ENCODE results near the gene HBS1L. TPM values are rescaled to one million over a fixed set of nuclear protein-coding genes. Genes with fewer than 3 reads are reported as not detected.
A peak's percentile ranks its signal among the peaks of the same experiment; 100 is the strongest.

Gene HBS1L
- polyA plus RNA-seq, 4 donors: 23.0 to 39.2 (median 30.7) TPM

GRCh38 chr6:135072753-135073152 is 18.1 kb upstream of the HBS1L start:
- no peak for DNase-seq
- H3K9me3 ChIP-seq (ENCODE audit: control insufficient read depth in 2 of 2, insufficient read depth in 1 of 2, low read depth in 1 of 2, low read length in 1 of 2): no peaks in the 10 kb centered on the region
- no peak overlapping the region for H3K4me3 ChIP-seq (ENCODE audit: low read depth in 1 of 3, low read length in 3 of 3)
- WGBS, 3 donors: 44 to 66% (median 53%) methylated on average over 3 of the region's 3 CpGs
- no peak for FAIRE-seq
- no peaks in the 10 kb centered on the region for H3K4me1 ChIP-seq (ENCODE audit: control insufficient read depth in 3 of 3, insufficient read depth in 2 of 3, low read depth in 1 of 3, low read length in 2 of 3)
- H3K36me3 ChIP-seq (ENCODE audit: control insufficient read depth in 3 of 3, insufficient read depth in 2 of 3, low read depth in 1 of 3, low read length in 3 of 3): no peaks in the 10 kb centered on the region
- no peaks in the 10 kb centered on the region for H3K27me3 ChIP-seq (ENCODE audit: control insufficient read depth in 3 of 3, insufficient read depth in 3 of 3, low read length in 3 of 3)
- no peak overlapping the region for H3K27ac ChIP-seq (ENCODE audit: low read depth in 1 of 3, low read length in 2 of 3)

- Histone ChIP-seq H3K27ac (ENCODE audit: low read depth in 1 of 3, low read length in 2 of 3) (no peak overlapping the region), H3K4me3 (ENCODE audit: low read depth in 1 of 3, low read length in 3 of 3) (no peak overlapping the region), H3K9me3 (ENCODE audit: control insufficient read depth in 2 of 2, insufficient read depth in 1 of 2, low read depth in 1 of 2, low read length in 1 of 2) (no peaks in the 10 kb centered on the region), H3K36me3 (ENCODE audit: control insufficient read depth in 3 of 3, insufficient read depth in 2 of 3, low read depth in 1 of 3, low read length in 3 of 3) (no peaks in the 10 kb centered on the region), H3K4me1 (ENCODE audit: control insufficient read depth in 3 of 3, insufficient read depth in 2 of 3, low read depth in 1 of 3, low read length in 2 of 3) (no peaks in the 10 kb centered on the region), H3K27me3 (ENCODE audit: control insufficient read depth in 3 of 3, insufficient read depth in 3 of 3, low read length in 3 of 3) (no peaks in the 10 kb centered on the region)
- DNase-seq (no peak), FAIRE-seq (no peak)
These were observed 16.9 kb upstream of the HBS1L start for GRCh38 chr6:135071541-135071940.

- 90 to 91% (median 90%) methylated on average over 2 of the region's 2 CpGs for WGBS, 3 donors
- no peaks in the 10 kb centered on the region for H3K9me3 ChIP-seq (ENCODE audit: control insufficient read depth in 2 of 2, insufficient read depth in 1 of 2, low read depth in 1 of 2, low read length in 1 of 2)
- H3K36me3 ChIP-seq (ENCODE audit: control insufficient read depth in 3 of 3, insufficient read depth in 2 of 3, low read depth in 1 of 3, low read length in 3 of 3): no peaks in the 10 kb centered on the region
- FAIRE-seq (no peak), DNase-seq (no peak)
- no peak overlapping the region for H3K27ac ChIP-seq (ENCODE audit: low read depth in 1 of 3, low read length in 2 of 3)
- no peaks in the 10 kb centered on the region for H3K27me3 ChIP-seq (ENCODE audit: control insufficient read depth in 3 of 3, insufficient read depth in 3 of 3, low read length in 3 of 3)
- no peaks in the 10 kb centered on the region for H3K4me1 ChIP-seq (ENCODE audit: control insufficient read depth in 3 of 3, insufficient read depth in 2 of 3, low read depth in 1 of 3, low read length in 2 of 3)
- no peak overlapping the region for H3K4me3 ChIP-seq (ENCODE audit: low read depth in 1 of 3, low read length in 3 of 3)
These were observed 13.3 kb upstream of the HBS1L start for GRCh38 chr6:135067911-135068310.

- WGBS, 3 donors: 56 to 60% (median 59%) methylated on average over 3 of the region's 3 CpGs
- no peak overlapping the region for H3K4me3 ChIP-seq (ENCODE audit: low read depth in 1 of 3, low read length in 3 of 3)
- no peaks in the 10 kb centered on the region for H3K9me3 ChIP-seq (ENCODE audit: control insufficient read depth in 2 of 2, insufficient read depth in 1 of 2, low read depth in 1 of 2, low read length in 1 of 2)
- H3K36me3 ChIP-seq (ENCODE audit: control insufficient read depth in 3 of 3, insufficient read depth in 2 of 3, low read depth in 1 of 3, low read length in 3 of 3): no peaks in the 10 kb centered on the region
- no peaks in the 10 kb centered on the region for H3K27me3 ChIP-seq (ENCODE audit: control insufficient read depth in 3 of 3, insufficient read depth in 3 of 3, low read length in 3 of 3)
- no peak for DNase-seq
- no peaks in the 10 kb centered on the region for H3K4me1 ChIP-seq (ENCODE audit: control insufficient read depth in 3 of 3, insufficient read depth in 2 of 3, low read depth in 1 of 3, low read length in 2 of 3)
- FAIRE-seq: no peak
- H3K27ac ChIP-seq (ENCODE audit: low read depth in 1 of 3, low read length in 2 of 3): no peak overlapping the region
These were observed 12.2 kb upstream of the HBS1L start for GRCh38 chr6:135066806-135067205.

- H3K9me3 ChIP-seq (ENCODE audit: control insufficient read depth in 2 of 2, insufficient read depth in 1 of 2, low read depth in 1 of 2, low read length in 1 of 2): no peaks in the 10 kb centered on the region
- no peak overlapping the region for H3K4me3 ChIP-seq (ENCODE audit: low read depth in 1 of 3, low read length in 3 of 3)
- FAIRE-seq (no peak), DNase-seq (no peak)
- H3K27me3 ChIP-seq (ENCODE audit: control insufficient read depth in 3 of 3, insufficient read depth in 3 of 3, low read length in 3 of 3): no peaks in the 10 kb centered on the region
- H3K4me1 ChIP-seq (ENCODE audit: control insufficient read depth in 3 of 3, insufficient read depth in 2 of 3, low read depth in 1 of 3, low read length in 2 of 3): no peaks in the 10 kb centered on the region
- H3K27ac ChIP-seq (ENCODE audit: low read depth in 1 of 3, low read length in 2 of 3): no peak overlapping the region
- WGBS, 3 donors: 78 to 84% (median 78%) methylated on average over 2 of the region's 2 CpGs
- H3K36me3 ChIP-seq (ENCODE audit: control insufficient read depth in 3 of 3, insufficient read depth in 2 of 3, low read depth in 1 of 3, low read length in 3 of 3): no peaks in the 10 kb centered on the region
These were observed 11.8 kb upstream of the HBS1L start for GRCh38 chr6:135066397-135066796.

- H3K27me3 ChIP-seq (ENCODE audit: control insufficient read depth in 3 of 3, insufficient read depth in 3 of 3, low read length in 3 of 3): no peaks in the 10 kb centered on the region
- no peaks in the 10 kb centered on the region for H3K4me1 ChIP-seq (ENCODE audit: control insufficient read depth in 3 of 3, insufficient read depth in 2 of 3, low read depth in 1 of 3, low read length in 2 of 3)
- DNase-seq (no peak), FAIRE-seq (no peak)
- no peak overlapping the region for H3K4me3 ChIP-seq (ENCODE audit: low read depth in 1 of 3, low read length in 3 of 3)
- H3K36me3 ChIP-seq (ENCODE audit: control insufficient read depth in 3 of 3, insufficient read depth in 2 of 3, low read depth in 1 of 3, low read length in 3 of 3): no peaks in the 10 kb centered on the region
- no peak overlapping the region for H3K27ac ChIP-seq (ENCODE audit: low read depth in 1 of 3, low read length in 2 of 3)
- 33 to 60% (median 54%) methylated on average over 1 of the region's 1 CpG for WGBS, 3 donors
- no peaks in the 10 kb centered on the region for H3K9me3 ChIP-seq (ENCODE audit: control insufficient read depth in 2 of 2, insufficient read depth in 1 of 2, low read depth in 1 of 2, low read length in 1 of 2)
These were observed 10.0 kb upstream of the HBS1L start for GRCh38 chr6:135064586-135064985.

GRCh38 chr6:135063926-135064325 is 9.3 kb upstream of the HBS1L start:
- no peaks in the 10 kb centered on the region for H3K27me3 ChIP-seq (ENCODE audit: control insufficient read depth in 3 of 3, insufficient read depth in 3 of 3, low read length in 3 of 3)
- H3K4me3 ChIP-seq (ENCODE audit: low read depth in 1 of 3, low read length in 3 of 3): no peak overlapping the region

GRCh38 chr6:135062735-135063134 is 8.1 kb upstream of the HBS1L start:
- H3K4me1 ChIP-seq (ENCODE audit: control insufficient read depth in 3 of 3, insufficient read depth in 2 of 3, low read depth in 1 of 3, low read length in 2 of 3): no peaks in the 10 kb centered on the region
- DNase-seq (peak in 1 of 2 donors; percentile 8), FAIRE-seq (no peak)
- WGBS, 3 donors: 59 to 69% (median 60%) methylated on average over 7 of the region's 7 CpGs
- H3K27me3 ChIP-seq (ENCODE audit: control insufficient read depth in 3 of 3, insufficient read depth in 3 of 3, low read length in 3 of 3): no peaks in the 10 kb centered on the region
- no peak overlapping the region for H3K4me3 ChIP-seq (ENCODE audit: low read depth in 1 of 3, low read length in 3 of 3)
- H3K36me3 ChIP-seq (ENCODE audit: control insufficient read depth in 3 of 3, insufficient read depth in 2 of 3, low read depth in 1 of 3, low read length in 3 of 3): no peaks in the 10 kb centered on the region
- H3K27ac ChIP-seq (ENCODE audit: low read depth in 1 of 3, low read length in 2 of 3): no peak overlapping the region
- no peaks in the 10 kb centered on the region for H3K9me3 ChIP-seq (ENCODE audit: control insufficient read depth in 2 of 2, insufficient read depth in 1 of 2, low read depth in 1 of 2, low read length in 1 of 2)

More at GRCh38 chr6:135063926-135064325, 9.3 kb upstream of the HBS1L start:
- Histone ChIP-seq H3K9me3 (ENCODE audit: control insufficient read depth in 2 of 2, insufficient read depth in 1 of 2, low read depth in 1 of 2, low read length in 1 of 2) (no peaks in the 10 kb centered on the region), H3K4me1 (ENCODE audit: control insufficient read depth in 3 of 3, insufficient read depth in 2 of 3, low read depth in 1 of 3, low read length in 2 of 3) (no peaks in the 10 kb centered on the region), H3K27ac (ENCODE audit: low read depth in 1 of 3, low read length in 2 of 3) (no peak overlapping the region), H3K36me3 (ENCODE audit: control insufficient read depth in 3 of 3, insufficient read depth in 2 of 3, low read depth in 1 of 3, low read length in 3 of 3) (no peaks in the 10 kb centered on the region)
- no peak for FAIRE-seq
- no peak for DNase-seq
- WGBS, 3 donors: 80 to 86% (median 84%) methylated on average over 3 of the region's 3 CpGs

GRCh38 chr6:135060076-135060475 is 5.5 kb upstream of the HBS1L start:
- Histone ChIP-seq H3K9me3 (ENCODE audit: control insufficient read depth in 2 of 2, insufficient read depth in 1 of 2, low read depth in 1 of 2, low read length in 1 of 2) (no peaks in the 10 kb centered on the region), H3K27ac (ENCODE audit: low read depth in 1 of 3, low read length in 2 of 3) (no peak overlapping the region), H3K27me3 (ENCODE audit: control insufficient read depth in 3 of 3, insufficient read depth in 3 of 3, low read length in 3 of 3) (no peaks in the 10 kb centered on the region), H3K36me3 (ENCODE audit: control insufficient read depth in 3 of 3, insufficient read depth in 2 of 3, low read depth in 1 of 3, low read length in 3 of 3) (no peaks in the 10 kb centered on the region), H3K4me3 (ENCODE audit: low read depth in 1 of 3, low read length in 3 of 3) (no peak overlapping the region), H3K4me1 (ENCODE audit: control insufficient read depth in 3 of 3, insufficient read depth in 2 of 3, low read depth in 1 of 3, low read length in 2 of 3) (no peaks in the 10 kb centered on the region)
- DNase-seq: no peak
- 78 to 88% (median 81%) methylated on average over 4 of the region's 4 CpGs for WGBS, 3 donors
- no peak for FAIRE-seq
